RWPE2 (cell line): ENCODE results near the gene CACNG7.

Experiments
- ATAC-seq: fragments of 200-7000 bp; cut with Tn5 transposase; 3 replicates; pipeline ENCODE4 v1.9.1; 2021; ENCODE audit warnings: low read depth
- DNase-seq: peaks from one replicate; pipeline ENCODE4 v3.0.0-alpha.2; 2020; ENCODE audit warnings: low spot score
- H3K27ac ChIP-seq: fragments of 450-650 bp; 2 replicates; pipeline ENCODE4 v1.5.1; 2017; ENCODE audit warnings: mild to moderate bottlenecking; ENCODE audit not compliant: poor library complexity, severe bottlenecking
- H3K27me3 ChIP-seq: fragments of 250-450 bp; sonication (Bioruptor Pico); 2 replicates; pipeline ENCODE4 v1.5.1; 2021; ENCODE audit warnings: mild to moderate bottlenecking, moderate library complexity; ENCODE audit not compliant: insufficient read depth, poor library complexity, severe bottlenecking
- H3K36me3 ChIP-seq: fragments of 250-450 bp; sonication (Bioruptor Pico); 2 replicates; pipeline ENCODE4 v1.5.1; 2020; ENCODE audit warnings: low read depth, mild to moderate bottlenecking, moderate library complexity
- H3K4me1 ChIP-seq: fragments of 250-450 bp; sonication (Bioruptor Pico); 2 replicates; pipeline ENCODE4 v1.5.1; 2021; ENCODE audit warnings: mild to moderate bottlenecking, moderate library complexity; ENCODE audit not compliant: insufficient read depth, poor library complexity, severe bottlenecking
- H3K4me3 ChIP-seq: fragments of 250-450 bp; sonication (Bioruptor Pico); 2 replicates; pipeline ENCODE4 v1.5.1; 2021; ENCODE audit warnings: mild to moderate bottlenecking, moderate library complexity; ENCODE audit not compliant: severe bottlenecking
- H3K9me3 ChIP-seq: fragments of 250-450 bp; sonication (Bioruptor Pico); 2 replicates; pipeline ENCODE4 v1.5.1; 2021; ENCODE audit warnings: mild to moderate bottlenecking, moderate library complexity; ENCODE audit not compliant: severe bottlenecking
- CTCF ChIP-seq: fragments of 450-650 bp; IDR thresholded peaks from one replicate; pipeline ENCODE4 v1.5.1; 2017; ENCODE audit warnings: mild to moderate bottlenecking, moderate library complexity; ENCODE audit not compliant: poor library complexity, severe bottlenecking

The CACNG7 gene

GRCh38 chr19:53958823-53959757, 50.0 kb downstream of the CACNG7 start:
- Histone ChIP-seq H3K36me3 (peaks cover under 1% of the 10 kb centered on the region), H3K27me3 (no peaks in the 10 kb centered on the region), H3K27ac (no peak overlapping the region), H3K4me1 (no peaks in the 10 kb centered on the region), H3K9me3 (no peaks in the 10 kb centered on the region), H3K4me3 (no peak overlapping the region)
- DNase-seq (no peak), ATAC-seq (no peak)
- TF ChIP-seq CTCF = no peak

- Histone ChIP-seq H3K27ac (peak overlapping the region; percentile 28), H3K27me3 (no peaks in the 10 kb centered on the region), H3K4me1 (no peaks in the 10 kb centered on the region), H3K4me3 (no peak overlapping the region), H3K9me3 (no peaks in the 10 kb centered on the region), H3K36me3 (peaks cover 11% of the 10 kb centered on the region)
- no peak for TF ChIP-seq CTCF
- DNase-seq (no peak), ATAC-seq (no peak)
Measured at GRCh38 chr19:53960187-53960586, 51.1 kb downstream of the CACNG7 start.

- TF ChIP-seq CTCF = no peak
- Histone ChIP-seq H3K9me3 (no peaks in the 10 kb centered on the region), H3K4me3 (peak overlapping the region; percentile 54), H3K4me1 (no peaks in the 10 kb centered on the region), H3K27me3 (no peaks in the 10 kb centered on the region), H3K36me3 (peaks cover 17% of the 10 kb centered on the region), H3K27ac (peak overlapping the region; percentile 28)
- ATAC-seq = 0 out of 3 replicates have a peak, but pooled peaks have one; percentile 32
- no peak for DNase-seq
Measured at GRCh38 chr19:53960886-53961285, 51.8 kb downstream of the CACNG7 start.

- Histone ChIP-seq H3K9me3 (no peaks in the 10 kb centered on the region), H3K27me3 (no peaks in the 10 kb centered on the region), H3K4me1 (no peaks in the 10 kb centered on the region), H3K36me3 (peaks cover 23% of the 10 kb centered on the region), H3K4me3 (peak overlapping the region; percentile 54), H3K27ac (peak overlapping the region; percentile 28)
- no peak for DNase-seq
- no peak for TF ChIP-seq CTCF
- ATAC-seq = peak; percentile 79
Measured at GRCh38 chr19:53961523-53962356, 52.7 kb downstream of the CACNG7 start.
